ENCODE data around the gene RNF126. TPM values are rescaled to one million over a fixed set of nuclear protein-coding genes. Genes with fewer than 3 reads are reported as not detected.
A peak's percentile ranks its signal among the peaks of the same experiment; 100 is the strongest.

The RNF126 gene
- total and polyA plus RNA-seq, 2 of the 4 experiments (the other 2 are of a cell fraction), result 7.0 to 27.4 TPM

- Histone ChIP-seq H2AK5ac (ENCODE audit: low read depth, low read length) (peak overlapping the region; percentile 94), H2BK15ac (ENCODE audit: low read depth, low read length) (no peak overlapping the region), H4K5ac (ENCODE audit: low read depth, low read length) (no peak overlapping the region), H4K91ac (ENCODE audit: insufficient read depth, low read depth, low read length) (peak overlapping the region; percentile 63), H2BK5ac (ENCODE audit: low read depth, low read length, poor library complexity, severe bottlenecking) (peak overlapping the region; percentile 77), H3K27me3 (ENCODE audit: control insufficient read depth, insufficient read depth, low read length) (no peaks in the 10 kb centered on the region), H3K9ac (ENCODE audit: low read depth, low read length) (peak overlapping the region; percentile 5; the same call in 1 of the 2 replicates), H4K20me1 (ENCODE audit: insufficient read depth, low read length) (peaks cover 18% of the 10 kb centered on the region), H3K18ac (ENCODE audit: low read depth, low read length) (no peak overlapping the region), H3K36me3 (ENCODE audit: control insufficient read depth, insufficient read depth, low read length) (peaks cover 2% of the 10 kb centered on the region; the same call in 1 of the 2 replicates), H3K14ac (replicated peaks; ENCODE audit: low read depth, low read length) (peak overlapping the region; percentile 31; the same call in 1 of the 2 replicates), H3K4ac (ENCODE audit: low read depth, low read length) (peak overlapping the region; percentile 43), H3K79me1 (ENCODE audit: low read depth in 1 of 2, low read length in 2 of 2) (peaks cover 13 to 50% of the 10 kb centered on the region in 2 experiments; a peak in 3 of 4 replicates), H3K23ac (ENCODE audit: low read depth, low read length) (no peak overlapping the region), H3K4me2 (ENCODE audit: low read depth, low read length) (peak overlapping the region; percentile 68), H2BK20ac (ENCODE audit: low read depth, low read length) (no peak overlapping the region; the same call in 1 of the 2 replicates), H3K4me1 (ENCODE audit: control insufficient read depth, insufficient read depth, low read length) (peaks cover 18% of the 10 kb centered on the region), H2AK9ac (replicated peaks; ENCODE audit: low read depth, low read length, poor library complexity) (peak overlapping the region; percentile 99), H2BK120ac (ENCODE audit: low read depth, low read length) (peak overlapping the region; percentile 57), H4K8ac (ENCODE audit: low read depth in 2 of 2, low read length in 2 of 2) (peak overlapping the region in 1 of 2 experiments; percentile 74; a peak in 2 of 4 replicates), H2AFZ (replicated peaks; ENCODE audit: low read length, poor library complexity) (peak overlapping the region; percentile 4), H3K4me3 (ENCODE audit: insufficient read depth, low read depth, low read length) (peak overlapping the region; percentile 81; the same call in 1 of the 2 replicates), H3K9me3 (ENCODE audit: control insufficient read depth, insufficient read depth, low read length) (no peaks in the 10 kb centered on the region), H3K27ac (ENCODE audit: insufficient read depth, low read length) (peak overlapping the region; percentile 19; the same call in 1 of the 2 replicates), H3K9me1 (ENCODE audit: insufficient read depth, low read length) (peaks cover 12% of the 10 kb centered on the region), H3K56ac (ENCODE audit: extremely low read depth, insufficient read depth, low read length) (no peak overlapping the region)
- TF ChIP-seq MAFK (IDR thresholded peaks at IDR 0.05; ENCODE audit: low read depth, low read length), result no peak
- no peak for TF ChIP-seq USF2 (IDR thresholded peaks at IDR 0.05; ENCODE audit: low read depth, low read length)
- TF ChIP-seq CEBPB (IDR thresholded peaks at IDR 0.05; ENCODE audit: low read depth, low read length), result no peak
- TF ChIP-seq ELK1 (IDR thresholded peaks at IDR 0.05; ENCODE audit: borderline replicate concordance, low read depth, low read length), result no peak
- TF ChIP-seq CTCF (conservative IDR thresholded peaks at IDR 0.05; ENCODE audit: low read depth, low read length), result no peak
- TF ChIP-seq BHLHE40 (IDR thresholded peaks at IDR 0.05; ENCODE audit: low read depth, low read length), result no peak
- TF ChIP-seq POLR2A (IDR thresholded peaks at IDR 0.05; ENCODE audit: low read depth, low read length), result no peak
- no peak for TF ChIP-seq RCOR1 (IDR thresholded peaks at IDR 0.05; ENCODE audit: insufficient replicate concordance, low read length)
- no peak for TF ChIP-seq MXI1 (IDR thresholded peaks at IDR 0.05; ENCODE audit: borderline replicate concordance, low read depth, low read length)
- TF ChIP-seq NFE2L2 (IDR thresholded peaks at IDR 0.05; ENCODE audit: low read depth, low read length), result no peak
- in situ Hi-C loops (cut with MboI; ENCODE audit: low sequenced_read_pairs), result no loop called here
- BruUV-seq (replicated peaks), result no TSS peak
- POLR2A ChIA-PET (ENCODE audit: unreplicated experiment), result interaction anchor here (0.7 kb wide), 1 partner anchor 75 kb away, joined by 3 read pairs; no protein-coding TSS in a partner anchor
- ATAC-seq (ENCODE audit: low read depth) (no peak), DNase-seq (no peak)
- dilution Hi-C loops (cut with HindIII; ENCODE audit: low sequenced_read_pairs, unreplicated experiment), result no loop called here
- CTCF ChIA-PET, result no interaction called here
- intact Hi-C loops (cut with micrococcal nuclease), result no loop called here
- WGBS, 2 experiments (ENCODE audit: extremely low coverage in 2 of 2, insufficient read length in 1 of 2), result 61% methylated on average over 9 of the region's 22 CpGs; no CpG with 5 or more reads in 1 of the 2 experiments
Observed at GRCh38 chr19:677601-678436, 14.8 kb upstream of the RNF126 start.
